T-helper 1 cell treated with Interleukin-12 subunit alpha and Interleukin-12 subunit beta and Interleukin-4 antibody, amounts not matched to agents 30 ng/mL and 1 ng/mL, for 36 hours (primary cell): ENCODE results near the gene NOL4L. TPM values are rescaled to one million over a fixed set of nuclear protein-coding genes. Genes with fewer than 3 reads are reported as not detected.

ENCODE experiments used
- intact Hi-C: fragments of 100-400 bp; cut with micrococcal nuclease; formaldehyde crosslinking; loops from one replicate; pipeline ENCODE4 v1.15.1; 2024
- total RNA-seq: library from RNA; stranded (reverse); gene quantifications from 2 replicates; pipeline ENCODE4 v1.2.3, GENCODE V29; 2022

The NOL4L gene
- total RNA-seq, 1 donor from 2014 or later, result 26.0 TPM

DNA sequence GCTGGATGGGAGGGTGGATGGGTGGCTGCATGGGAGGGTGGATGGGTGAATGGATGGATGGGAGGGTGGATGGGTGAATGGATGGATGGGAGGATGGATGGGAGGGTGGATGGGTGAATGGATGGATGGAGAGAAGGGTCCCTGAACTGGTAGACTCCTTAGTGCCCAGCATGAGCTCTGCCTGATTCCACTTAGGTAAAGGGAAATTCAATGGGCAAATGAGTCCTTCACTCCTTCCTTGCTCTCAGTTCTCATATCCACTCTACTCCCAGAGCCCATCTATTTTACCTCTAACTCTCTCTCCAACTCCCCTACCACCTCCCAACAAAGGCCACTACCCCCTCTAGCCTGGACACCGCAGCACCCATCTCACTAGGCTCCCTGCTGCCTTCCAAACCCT is 29.2 kb upstream of the NOL4L start:
- intact Hi-C loops, result no loop called here

DNA sequence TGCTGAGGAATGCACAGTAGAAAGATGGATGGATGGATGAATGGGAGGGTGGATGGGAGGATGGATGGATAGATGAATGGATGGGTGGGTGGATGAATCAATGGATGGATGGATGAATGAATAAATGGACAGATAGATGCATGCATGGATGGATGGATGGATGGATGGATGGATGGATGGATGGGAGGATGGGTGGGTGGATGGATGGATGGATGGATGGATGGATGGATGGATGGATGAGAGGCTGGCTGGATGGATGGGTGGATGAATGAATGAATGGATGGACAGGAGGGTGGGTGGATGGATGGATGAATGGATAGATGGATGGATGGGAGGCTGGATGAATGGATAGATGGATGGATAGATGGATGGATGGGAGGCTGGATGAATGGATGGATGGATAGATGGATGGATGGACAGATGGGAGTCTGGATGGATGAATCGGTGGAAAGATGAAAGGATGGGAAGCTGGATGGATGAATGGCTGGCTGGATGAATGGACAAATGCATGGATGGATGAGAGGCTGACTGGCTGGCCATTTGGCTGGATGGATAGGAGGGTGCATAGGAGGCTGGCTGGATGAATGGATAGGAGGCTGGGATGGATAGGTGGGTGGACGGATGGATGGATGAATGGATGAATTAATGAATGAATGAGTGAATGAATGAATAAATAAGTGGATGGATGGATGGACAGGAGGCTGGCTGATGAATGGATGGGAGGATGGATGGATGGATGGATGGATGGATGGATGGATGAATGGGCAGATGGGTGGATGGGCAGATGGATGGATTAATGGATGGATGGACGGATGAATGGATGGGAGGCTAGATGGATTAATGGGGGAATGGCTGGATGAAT is 28.3 kb upstream of the NOL4L start:
- intact Hi-C loops, result no loop called here

DNA sequence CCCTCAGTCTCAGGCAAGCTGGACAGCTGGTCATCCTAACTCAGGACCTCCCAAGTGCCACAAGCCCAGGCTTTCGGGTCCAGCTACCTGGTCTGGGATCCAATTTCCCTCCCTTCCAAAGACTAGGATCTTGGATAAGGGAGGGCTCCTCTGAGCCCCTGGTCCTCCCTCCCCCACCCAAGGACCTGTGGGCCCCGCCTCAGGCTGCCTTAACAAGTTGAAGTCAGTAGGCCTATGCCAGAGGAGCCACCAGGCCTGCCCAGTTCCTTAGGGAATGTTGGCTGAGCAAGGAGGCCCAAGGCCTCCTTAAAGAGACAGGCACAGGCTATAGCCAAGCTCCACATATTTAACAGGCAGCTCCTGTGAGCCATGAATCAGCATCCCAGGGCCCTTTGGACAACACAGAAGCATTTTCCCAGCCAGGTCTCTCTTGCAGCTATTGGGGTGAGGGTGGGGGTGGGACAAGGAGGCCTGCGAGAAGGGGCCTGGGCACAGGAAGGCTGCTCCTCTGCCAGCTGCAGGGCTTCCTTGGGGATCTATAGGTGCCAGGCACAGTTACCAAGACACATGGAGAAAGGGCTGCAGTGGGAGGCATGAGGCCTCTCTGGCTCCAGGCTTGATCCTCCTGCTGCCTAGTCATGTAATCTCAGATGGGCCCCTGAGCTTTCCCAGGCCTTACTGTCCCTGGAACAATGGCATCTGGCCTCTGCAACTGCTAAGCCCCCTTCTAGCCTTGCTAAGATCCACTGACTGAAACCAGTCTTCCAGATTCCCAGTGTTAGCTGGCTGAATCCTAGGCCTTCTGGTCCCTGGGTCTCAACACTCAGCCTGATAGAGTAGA is 27.4 kb upstream of the NOL4L start:
- intact Hi-C loops, result no loop called here

DNA sequence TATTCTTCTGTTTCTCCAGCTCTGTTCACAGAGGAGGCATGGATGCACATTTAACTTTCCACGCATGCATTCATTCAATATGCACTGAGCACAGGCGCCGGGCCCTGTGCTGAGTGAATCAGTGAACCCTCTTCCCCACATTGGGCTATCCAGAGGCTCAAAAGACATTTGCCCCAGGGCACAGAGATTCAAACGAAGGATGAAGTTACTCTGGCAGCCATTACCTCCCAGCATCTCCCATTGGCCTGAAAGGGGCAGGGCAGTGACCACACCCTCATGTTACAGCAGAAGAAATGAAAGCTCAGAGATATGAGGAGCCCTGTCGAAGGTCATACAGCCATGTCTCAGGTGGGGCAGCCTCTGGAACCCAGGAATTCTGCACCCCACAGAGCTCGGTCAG is 26.7 kb upstream of the NOL4L start:
- intact Hi-C loops, result no loop called here

- intact Hi-C loops, result no loop called here
Observed at GRCh38 chr20:32611286-32611685, 26.2 kb upstream of the NOL4L start.

- intact Hi-C loops, result no loop called here
Observed at GRCh38 chr20:32610472-32611218, 25.5 kb upstream of the NOL4L start.

DNA sequence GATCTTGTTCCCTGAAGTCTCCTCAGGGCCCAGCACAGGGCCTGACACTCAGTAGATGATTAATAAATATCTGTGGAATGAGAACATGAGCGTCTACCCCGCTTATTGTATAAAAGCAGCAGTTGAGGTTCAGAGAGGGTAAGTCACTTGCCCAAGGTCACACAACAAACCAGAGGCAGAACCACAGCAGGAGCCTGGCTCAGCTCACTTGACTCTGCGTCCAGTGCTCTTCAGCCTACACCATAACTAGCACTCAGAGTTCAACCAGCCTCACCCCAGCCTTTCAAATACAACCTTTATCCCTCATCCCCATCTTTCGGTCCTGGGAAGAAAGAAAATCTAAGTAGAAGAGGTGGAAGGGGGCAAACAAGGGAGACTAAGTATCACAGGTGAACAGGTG is 24.9 kb upstream of the NOL4L start:
- intact Hi-C loops, result no loop called here

GRCh38 chr20:32609111-32609773 is 24.1 kb upstream of the NOL4L start:
- intact Hi-C loops, result no loop called here

DNA sequence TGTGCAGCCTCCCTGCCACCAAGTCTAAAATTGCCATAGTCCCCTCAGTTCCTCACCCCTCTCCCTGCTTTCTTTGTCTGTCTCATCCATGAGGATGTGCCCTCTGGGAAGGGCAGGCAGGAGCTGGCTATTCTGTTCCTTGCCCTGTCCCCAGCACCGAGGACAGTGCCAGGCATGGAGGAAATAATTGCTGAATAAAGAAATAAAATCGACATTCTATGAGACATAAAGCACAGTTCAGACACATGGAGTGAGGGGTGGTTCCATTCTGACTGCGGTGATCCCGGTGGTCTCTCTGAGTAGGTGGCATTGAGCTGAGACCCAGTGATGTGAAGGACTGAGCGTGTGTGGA is 23.5 kb upstream of the NOL4L start:
- intact Hi-C loops, result no loop called here

DNA sequence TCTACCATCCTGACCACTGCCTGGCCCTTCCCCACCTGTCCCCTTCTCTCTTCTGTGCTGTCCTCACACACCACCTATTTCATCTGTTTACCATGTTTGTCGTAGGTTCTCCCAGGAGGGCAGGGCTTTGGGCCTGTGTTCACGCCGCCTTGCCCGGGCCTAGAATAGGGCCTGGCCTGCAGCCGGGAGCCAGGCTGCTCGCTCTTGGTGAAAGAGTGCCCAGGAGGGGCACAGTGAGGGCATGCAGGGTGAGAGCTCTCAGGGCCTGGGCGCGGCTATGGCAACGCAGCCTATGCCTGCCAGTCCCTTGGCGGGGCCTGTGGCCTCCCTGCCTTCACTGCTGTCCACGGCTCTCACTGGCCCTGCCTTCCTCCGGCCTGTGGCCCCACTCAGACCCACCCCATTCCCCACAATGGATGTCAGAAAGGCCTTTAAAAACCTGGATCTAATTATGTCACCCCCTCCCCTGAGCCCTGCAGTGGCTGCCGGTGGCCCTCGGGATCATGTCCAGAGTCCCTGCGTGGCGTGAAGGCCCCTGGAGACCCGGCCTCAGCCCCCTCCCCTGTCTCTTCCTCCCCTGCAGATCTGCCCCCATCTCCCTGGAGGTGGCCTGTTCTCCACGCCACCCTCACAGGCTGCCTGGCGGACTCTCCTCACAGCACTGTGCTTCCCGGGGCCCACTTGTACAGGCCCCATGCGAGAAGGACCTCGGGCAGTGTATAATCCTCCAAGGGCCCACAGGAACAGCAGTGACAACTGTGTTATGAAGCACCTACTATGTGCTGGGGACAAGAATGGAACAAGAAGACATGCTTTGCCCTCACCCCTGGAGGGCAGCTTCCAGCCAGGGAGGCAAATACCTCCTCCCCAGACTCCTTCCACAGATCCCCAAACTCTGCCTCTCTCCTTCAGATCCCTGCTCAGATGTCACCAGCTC is 22.9 kb upstream of the NOL4L start:
- intact Hi-C loops, result no loop called here

DNA sequence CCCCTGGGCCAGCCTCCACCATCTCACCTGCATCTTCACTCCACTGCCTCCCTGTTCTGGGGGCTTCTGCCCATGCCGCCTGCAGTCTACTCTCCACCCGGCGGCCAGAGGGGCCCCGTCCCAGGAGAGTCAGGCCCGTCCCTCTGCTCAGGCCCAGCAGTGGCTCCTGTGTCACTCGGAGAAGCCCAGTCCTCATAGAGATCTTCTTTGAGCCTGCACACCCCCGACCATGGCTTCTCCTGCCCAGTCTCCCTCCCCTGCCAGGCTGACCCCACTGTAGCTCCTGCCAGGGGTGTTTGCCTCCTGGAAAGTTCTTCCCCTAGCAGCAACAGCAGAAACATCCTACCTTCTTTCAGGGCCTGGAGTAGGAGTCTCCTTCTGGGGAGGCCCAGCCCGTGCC is 22.2 kb upstream of the NOL4L start:
- intact Hi-C loops, result no loop called here

- intact Hi-C loops, result no loop called here
Observed at GRCh38 chr20:32606790-32607189, 21.7 kb upstream of the NOL4L start.

- intact Hi-C loops, result no loop called here
Observed at GRCh38 chr20:32606107-32606506, 21.0 kb upstream of the NOL4L start.

- intact Hi-C loops, result no loop called here
Observed at GRCh38 chr20:32605167-32605656, 20.1 kb upstream of the NOL4L start.

- intact Hi-C loops, result no loop called here
Observed at GRCh38 chr20:32603046-32603726, 18.1 kb upstream of the NOL4L start.

- intact Hi-C loops, result no loop called here
Observed at GRCh38 chr20:32602273-32602672, 17.1 kb upstream of the NOL4L start.

- intact Hi-C loops, result no loop called here
Observed at GRCh38 chr20:32600681-32601237, 15.6 kb upstream of the NOL4L start.

GRCh38 chr20:32599783-32600340 is 14.7 kb upstream of the NOL4L start:
- intact Hi-C loops, result no loop called here

DNA sequence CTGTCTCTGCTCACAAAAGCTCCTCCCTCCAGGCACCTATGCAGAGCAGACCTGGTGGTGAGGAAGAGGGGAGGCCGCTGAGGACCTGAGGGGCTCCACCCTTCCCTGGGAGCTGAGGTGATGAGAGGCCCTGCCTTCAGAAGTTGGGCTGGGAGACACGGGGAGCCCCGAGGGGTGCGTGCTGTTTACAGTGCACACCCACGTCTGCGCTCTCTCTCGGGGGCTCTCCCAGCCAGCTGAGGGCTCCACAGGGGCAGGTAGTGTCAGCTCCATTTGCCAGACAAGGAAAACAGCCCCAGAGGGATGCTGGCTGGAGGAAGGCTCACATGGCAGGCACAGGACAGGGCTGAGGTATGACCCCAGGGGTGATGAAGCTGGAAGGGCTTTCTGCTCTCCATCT is 13.5 kb upstream of the NOL4L start:
- intact Hi-C loops, result no loop called here
